NCI-H2081 (cell line): ENCODE measurements around the gene WNT9A.
"Not testable (repeated sequence)": the region's sequence is repeated elsewhere in the genome, so short reads cannot be mapped to it uniquely, and the experiment has no call there.

ENCODE experiments used
- DNase-seq, 2 experiments: peaks; one replicate each; lab custom pipeline; 2025; lab: John Stamatoyannopoulos, UW

WNT9A gene

DNA sequence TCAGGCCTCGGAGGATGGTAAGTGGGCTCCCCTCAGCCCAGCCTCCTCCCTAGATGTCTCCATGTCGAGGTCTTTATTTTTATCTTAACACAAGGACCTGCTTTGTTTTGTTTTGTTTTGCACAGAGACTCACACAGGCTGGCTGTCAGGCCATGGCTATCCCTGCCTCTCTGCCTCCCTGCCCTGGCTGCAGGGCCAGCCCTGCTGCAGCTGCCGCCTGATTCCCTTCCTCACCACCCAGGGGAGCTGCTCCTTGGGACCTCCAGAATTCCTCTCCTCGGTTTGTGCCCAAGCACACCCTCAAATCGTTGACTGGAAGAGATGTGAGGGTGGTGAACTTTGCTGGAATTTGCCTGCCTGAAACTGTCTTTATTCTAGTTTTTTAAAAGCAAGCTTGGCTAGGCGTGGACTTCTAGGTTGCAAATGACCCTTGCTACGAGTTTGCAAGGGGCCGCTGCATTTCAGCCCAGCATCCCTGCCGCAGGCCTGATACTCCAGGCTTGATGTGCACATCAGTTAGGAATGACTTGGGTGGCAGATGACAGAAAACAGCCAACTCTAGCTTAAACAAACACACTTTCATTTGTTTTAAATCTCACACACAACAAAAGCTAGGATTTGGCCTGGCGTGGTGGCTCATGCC, 37.1 kb downstream of the WNT9A start:
- no peak for DNase-seq

DNA sequence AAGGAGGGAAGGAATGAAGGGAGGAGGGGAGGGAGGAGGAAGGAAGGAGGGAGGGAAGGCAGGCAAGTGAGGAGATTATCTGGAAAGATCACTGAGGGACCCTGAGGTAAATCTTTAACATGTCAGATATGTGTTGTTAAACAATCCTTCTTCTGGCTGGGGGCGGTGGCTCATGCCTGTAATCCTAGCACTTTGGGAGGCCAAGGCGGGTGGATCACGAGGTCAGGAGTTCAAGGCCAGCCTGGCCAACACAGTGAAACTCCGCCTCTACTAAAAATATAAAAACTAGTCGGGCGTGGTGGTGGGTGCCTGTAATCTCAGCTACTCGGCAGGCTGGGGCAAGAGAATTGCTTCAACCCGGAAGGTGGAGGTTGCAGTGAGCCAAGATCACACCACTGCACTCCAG, 37.8 kb downstream of the WNT9A start:
- not testable (repeated sequence) for DNase-seq

- DNase-seq: no peak
These were observed 38.5 kb downstream of the WNT9A start for GRCh38 chr1:227909188-227909587.

- DNase-seq: no peak
These were observed 39.4 kb downstream of the WNT9A start for GRCh38 chr1:227908359-227908758.

GRCh38 chr1:227907439-227908015, 40.2 kb downstream of the WNT9A start:
- DNase-seq: no peak

GRCh38 chr1:227906550-227907071, 41.1 kb downstream of the WNT9A start:
- DNase-seq: no peak

DNA sequence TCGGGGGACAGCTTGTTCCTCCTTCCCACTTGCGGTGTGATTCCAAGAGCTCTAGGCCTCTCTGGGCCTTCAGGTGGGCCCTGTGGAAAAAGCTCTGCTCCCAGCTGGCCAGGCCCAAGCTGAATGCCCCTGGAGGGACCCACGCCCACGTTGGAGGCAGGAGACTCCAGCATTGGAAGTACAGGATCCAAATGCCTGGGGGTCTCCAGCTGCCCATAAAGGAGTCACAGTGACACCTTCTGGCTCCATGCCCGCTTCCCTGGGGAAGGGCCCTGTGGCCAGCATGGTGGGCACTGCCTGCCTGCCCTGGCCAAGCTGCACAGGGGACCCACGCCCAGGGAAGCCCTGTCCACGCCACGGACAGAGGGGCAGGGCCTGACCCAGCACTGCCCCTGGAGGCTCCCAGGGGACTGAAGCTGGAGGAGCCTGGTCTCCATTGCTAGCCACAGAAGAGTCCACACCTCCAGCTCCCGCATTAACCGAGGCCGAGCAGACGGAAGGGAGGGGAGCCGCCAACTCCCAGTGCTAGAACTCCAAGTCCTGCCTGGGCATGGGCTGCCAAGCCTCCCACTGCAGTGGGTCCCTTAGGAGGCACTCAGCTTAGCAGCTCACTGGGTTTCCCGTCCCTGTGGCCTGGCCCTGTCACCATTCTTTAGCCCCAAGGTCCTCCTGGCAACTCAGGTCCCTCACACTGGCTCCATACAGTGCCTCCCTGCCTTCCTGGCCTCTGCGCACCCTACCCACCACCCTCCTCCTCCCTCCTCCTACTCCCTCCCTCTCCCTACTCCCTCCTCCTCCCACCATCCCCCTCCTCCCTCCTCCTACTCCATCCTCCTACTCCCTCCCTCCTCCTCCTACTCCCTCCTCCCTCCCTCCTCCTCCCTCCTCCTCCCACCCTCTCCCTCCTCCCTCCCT, 41.9 kb downstream of the WNT9A start:
- no peak for DNase-seq

DNA sequence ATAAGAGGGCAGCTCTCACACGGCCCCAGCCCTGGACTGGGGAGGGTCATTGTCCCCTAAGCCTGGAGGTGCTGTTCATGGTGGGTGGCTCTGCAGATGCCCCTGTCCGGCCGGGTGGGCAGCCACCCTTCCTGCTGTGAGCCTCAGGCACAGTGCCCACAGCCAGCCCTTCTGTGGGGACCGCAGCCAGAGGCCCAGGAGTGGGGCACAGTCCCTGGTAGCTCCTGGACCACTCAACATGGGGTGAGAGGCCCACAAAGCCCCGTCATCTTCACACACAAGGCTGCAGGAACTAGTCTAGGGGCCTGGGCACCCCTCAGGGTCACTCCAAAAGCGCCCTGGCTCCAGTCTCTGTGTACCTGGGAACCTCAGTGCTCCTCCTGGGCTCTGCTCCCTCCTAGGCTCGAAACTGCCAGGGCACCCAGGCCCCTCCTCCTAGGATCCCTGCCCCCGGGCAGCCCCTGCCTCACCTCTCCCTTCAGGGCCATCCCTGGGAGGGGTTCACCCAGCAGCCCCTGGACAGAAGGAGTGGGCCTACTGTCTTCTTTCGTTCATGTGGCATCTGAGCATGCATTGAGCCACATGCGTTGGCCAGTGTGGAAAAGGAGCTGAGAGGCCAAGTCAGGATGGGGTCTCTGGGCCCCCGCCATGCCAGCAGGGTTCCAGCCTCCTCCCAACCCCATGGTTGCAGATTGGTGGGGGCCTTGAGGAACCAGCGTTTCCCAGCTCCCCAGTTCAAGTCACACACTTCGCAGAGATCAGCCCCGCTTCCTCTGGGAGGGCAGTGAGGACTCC, 43.0 kb downstream of the WNT9A start:
- no peak for DNase-seq

GRCh38 chr1:227903614-227904501, 43.9 kb downstream of the WNT9A start:
- DNase-seq: no peak

- no peak for DNase-seq
These were observed 44.6 kb downstream of the WNT9A start for GRCh38 chr1:227903061-227903521.

- no peak for DNase-seq
These were observed 45.1 kb downstream of the WNT9A start for GRCh38 chr1:227902641-227902990.

- no peak for DNase-seq
These were observed 45.7 kb downstream of the WNT9A start for GRCh38 chr1:227901906-227902640.

DNA sequence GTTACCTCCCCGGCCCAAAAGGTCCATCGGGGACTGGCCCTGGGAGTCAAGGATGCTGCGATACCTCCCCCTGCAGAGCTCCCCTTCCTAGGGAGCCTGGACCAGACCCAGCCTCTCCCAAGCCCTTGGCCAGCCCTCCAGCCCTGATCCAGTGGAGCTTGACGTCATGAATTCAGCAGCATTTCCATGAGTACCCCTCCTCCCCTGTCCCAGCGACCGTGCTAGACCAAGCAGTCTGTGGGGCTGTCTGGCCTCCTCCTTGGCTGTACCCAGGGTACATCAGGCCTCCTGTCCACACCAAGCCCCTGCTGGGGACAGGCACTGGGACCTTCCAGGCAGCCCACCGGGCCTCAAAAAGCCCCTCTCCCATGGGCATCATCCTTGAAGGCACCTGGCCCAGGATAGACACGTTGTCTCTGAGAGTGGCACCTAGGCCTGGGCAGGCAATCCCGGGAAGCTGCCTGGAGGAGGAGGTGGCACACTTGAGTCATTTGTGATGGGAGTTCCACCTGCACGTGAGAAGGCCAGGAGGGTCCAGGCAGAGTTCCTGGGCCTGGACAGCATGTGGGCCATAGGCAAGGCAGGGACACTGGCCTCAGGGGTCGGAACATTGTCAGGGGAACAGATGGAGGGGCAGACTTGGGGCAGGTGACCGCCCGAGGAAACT, 46.4 kb downstream of the WNT9A start:
- no peak for DNase-seq

GRCh38 chr1:227900571-227901051, 47.1 kb downstream of the WNT9A start:
- no peak for DNase-seq

DNA sequence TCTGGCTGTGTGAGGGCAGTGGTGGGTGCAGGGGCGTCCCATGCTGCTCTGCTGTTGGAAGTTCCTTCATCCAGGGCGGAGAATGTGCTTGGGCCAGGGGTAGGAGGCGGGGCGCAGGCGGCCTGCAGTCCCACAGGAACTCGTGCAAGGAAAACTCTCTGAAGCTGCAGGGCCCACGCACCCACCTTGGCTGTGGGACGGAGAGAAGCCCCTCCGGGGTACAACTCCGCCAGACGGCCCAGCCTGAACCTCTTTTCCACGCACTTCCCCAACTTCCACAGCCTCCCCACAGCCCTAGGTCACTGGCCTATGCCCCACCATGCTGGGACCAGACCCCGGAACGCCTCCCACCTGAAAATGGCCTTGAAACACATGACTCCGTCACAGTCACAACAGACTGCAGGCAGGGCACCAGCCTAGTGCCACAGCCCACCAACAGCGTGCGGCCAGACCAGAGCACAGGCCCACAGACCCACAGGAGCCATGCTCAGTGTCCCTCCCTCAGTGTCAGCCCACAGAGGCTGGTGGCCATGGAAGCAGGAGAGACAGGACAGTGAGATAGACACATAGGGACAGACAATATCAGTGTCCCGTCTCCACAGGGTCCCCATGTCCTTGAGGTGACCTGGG, 47.8 kb downstream of the WNT9A start:
- DNase-seq: no peak

GRCh38 chr1:227899141-227899819, 48.5 kb downstream of the WNT9A start:
- DNase-seq: no peak

DNA sequence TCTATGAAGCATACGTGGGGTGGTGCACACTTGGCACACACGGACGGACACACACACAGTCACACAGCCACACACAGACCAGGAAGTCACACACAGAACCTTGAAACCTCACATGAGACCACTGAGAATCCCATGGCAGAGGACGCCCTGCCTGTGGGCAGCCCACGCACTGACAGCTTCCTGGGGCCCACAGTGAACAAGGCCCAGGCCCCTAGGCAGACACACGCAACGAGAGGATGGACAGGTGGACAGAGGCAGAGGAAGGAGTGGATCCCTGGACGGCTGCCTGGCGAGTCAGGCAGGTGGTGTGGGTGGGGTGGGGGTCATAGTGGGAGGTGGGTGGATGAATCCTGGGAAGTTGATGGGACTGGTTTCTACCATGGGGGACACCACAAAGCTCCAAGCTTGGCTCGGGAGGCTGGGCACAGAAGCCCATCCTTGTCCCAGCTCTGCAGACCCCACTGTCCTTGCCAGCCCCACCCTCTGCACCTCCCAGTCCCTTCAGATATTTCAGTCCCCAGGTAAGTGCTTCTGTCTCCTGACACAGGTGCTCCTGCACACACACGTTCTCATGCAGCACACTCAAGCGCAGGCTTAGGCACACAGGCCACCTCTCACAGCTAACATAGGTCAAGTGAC, 49.1 kb downstream of the WNT9A start:
- DNase-seq: no peak
